PFSK-1 (cell line): ENCODE results near the gene SRGAP3.

ENCODE experiments used
- FOXP2 ChIP-seq: optimal IDR thresholded peaks from 2 replicates; pipeline ENCODE3; 2011; ENCODE audit warnings: borderline replicate concordance, control low read depth, inconsistent platforms; ENCODE audit not compliant: insufficient read depth; ENCODE audit errors: extremely low read length, extremely low read depth
- POLR2AphosphoS5 ChIP-seq: IDR thresholded peaks from 2 replicates; pipeline ENCODE4 v1.6.1; 2012; ENCODE audit warnings: low read depth, mild to moderate bottlenecking, control low read depth, low read length, moderate library complexity
- REST ChIP-seq, 2 experiments: IDR thresholded peaks; 2 replicates each; pipeline versions ENCODE4 v1.6.1 to v1.8.0; 2011 to 2012; ENCODE audit warnings: low read depth in 2 of 2, low read length in 2 of 2, control low read depth in 1 of 2, inconsistent platforms in 1 of 2, mild to moderate bottlenecking in 1 of 2, moderate library complexity in 1 of 2; ENCODE audit not compliant: insufficient read depth in 1 of 2
- SIN3A ChIP-seq: IDR thresholded peaks from 2 replicates; pipeline ENCODE4 v1.6.1; 2012; ENCODE audit warnings: mild to moderate bottlenecking, low read length, moderate library complexity, borderline replicate concordance; ENCODE audit not compliant: insufficient read depth
- TAF1 ChIP-seq: IDR thresholded peaks from 2 replicates; pipeline ENCODE4 v1.6.1; 2012; ENCODE audit warnings: low read length, control low read depth, borderline replicate concordance; ENCODE audit not compliant: insufficient read depth

Gene SRGAP3

GRCh38 chr3:9270704-9271103 is 21.3 kb upstream of the SRGAP3 start:
- TF ChIP-seq POLR2AphosphoS5 (no peak), SIN3A (no peak), FOXP2 (no peak), TAF1 (no peak), REST (IDR thresholded peaks at IDR 0.05; ENCODE audit: insufficient read depth in 1 of 2, low read depth in 2 of 2, low read length in 2 of 2) (no peak)

GRCh38 chr3:9266716-9267115 is 17.3 kb upstream of the SRGAP3 start:
- TF ChIP-seq FOXP2 (no peak), TAF1 (no peak), POLR2AphosphoS5 (no peak), SIN3A (no peak), REST (IDR thresholded peaks at IDR 0.05; ENCODE audit: insufficient read depth in 1 of 2, low read depth in 2 of 2, low read length in 2 of 2) (no peak)

GRCh38 chr3:9260305-9260704 is 10.9 kb upstream of the SRGAP3 start:
- TF ChIP-seq SIN3A (no peak), FOXP2 (no peak)

- TF ChIP-seq FOXP2 (no peak), SIN3A (no peak), TAF1 (no peak), REST (IDR thresholded peaks at IDR 0.05; ENCODE audit: insufficient read depth in 1 of 2, low read depth in 2 of 2, low read length in 2 of 2) (no peak), POLR2AphosphoS5 (no peak)
Measured at GRCh38 chr3:9257092-9257491, 7.6 kb upstream of the SRGAP3 start.

- TF ChIP-seq REST (IDR thresholded peaks at IDR 0.05; ENCODE audit: insufficient read depth in 1 of 2, low read depth in 2 of 2, low read length in 2 of 2): no peak
Measured at GRCh38 chr3:9255976-9256375, 6.5 kb upstream of the SRGAP3 start.

GRCh38 chr3:9254764-9255163 is 5.3 kb upstream of the SRGAP3 start:
- TF ChIP-seq REST (IDR thresholded peaks at IDR 0.05; ENCODE audit: insufficient read depth in 1 of 2, low read depth in 2 of 2, low read length in 2 of 2) (no peak), TAF1 (no peak), FOXP2 (no peak), POLR2AphosphoS5 (no peak), SIN3A (no peak)
